ENCODE data around the gene PNPLA7. TPM values are rescaled to one million over a fixed set of nuclear protein-coding genes. Genes with fewer than 3 reads are reported as not detected.

Gene PNPLA7
- total RNA-seq, 1 experiment from 2014 or later: 0.77 TPM

DNA sequence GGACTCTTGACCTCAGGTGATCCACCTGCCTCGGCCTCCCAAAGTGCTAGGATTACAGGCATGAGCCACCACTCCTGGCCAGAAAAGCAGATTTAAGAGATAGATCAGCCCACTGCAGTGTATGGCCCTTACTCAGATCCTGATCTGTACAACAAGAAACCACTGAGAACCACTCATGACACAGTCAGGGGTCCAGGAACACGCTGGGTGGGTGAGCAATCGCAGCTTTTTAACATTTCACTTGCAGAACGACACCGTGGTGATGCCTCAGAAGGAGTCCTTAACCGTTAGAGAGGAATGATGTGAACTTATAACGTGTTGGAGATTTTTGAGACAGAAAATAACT is 45.8 kb downstream of the PNPLA7 start:
- H3K79me2 ChIP-seq (ENCODE audit: low read length): no peaks in the 10 kb centered on the region
- no peak overlapping the region for H3K27ac ChIP-seq (ENCODE audit: low read length)
- ChIA-PET POLR2A (ENCODE audit: unreplicated experiment) (interaction anchor here (0.6 kb wide), 1 partner anchor 22 kb away, joined by 3 read pairs; no protein-coding TSS in a partner anchor), CTCF (no interaction called here)
- intact Hi-C loops (cut with micrococcal nuclease): no loop called here
- BruUV-seq (replicated peaks): no TSS peak
- no peaks in the 10 kb centered on the region for H3F3A ChIP-seq (ENCODE audit: low read length, unreplicated experiment)
- no peak overlapping the region for H3K4me2 ChIP-seq (ENCODE audit: low read length)
- H3K36me3 ChIP-seq (ENCODE audit: low read depth, low read length): no peaks in the 10 kb centered on the region
- 0 out of 2 replicates have a peak, but pooled peaks cover 6% of the 10 kb centered on the region for H3K4me1 ChIP-seq (ENCODE audit: insufficient read depth, low read length)
- ATAC-seq (no peak), DNase-seq (no peak)
- H3K9ac ChIP-seq (ENCODE audit: low read length): no peak overlapping the region
- H4K20me1 ChIP-seq (ENCODE audit: low read length): no peaks in the 10 kb centered on the region
- no peak overlapping the region for H2AFZ ChIP-seq (ENCODE audit: low read length)
- H3K27me3 ChIP-seq (ENCODE audit: low read length): no peaks in the 10 kb centered on the region
- H3K9me3 ChIP-seq (ENCODE audit: low read length): no peaks in the 10 kb centered on the region
- TF ChIP-seq EZH2 (IDR thresholded peaks at IDR 0.05; ENCODE audit: low read length, unreplicated experiment) (no peak), EZH2phosphoT487 (IDR thresholded peaks at IDR 0.05; ENCODE audit: borderline replicate concordance, low read length) (no peak)
- TF ChIP-seq, protein P1, sequence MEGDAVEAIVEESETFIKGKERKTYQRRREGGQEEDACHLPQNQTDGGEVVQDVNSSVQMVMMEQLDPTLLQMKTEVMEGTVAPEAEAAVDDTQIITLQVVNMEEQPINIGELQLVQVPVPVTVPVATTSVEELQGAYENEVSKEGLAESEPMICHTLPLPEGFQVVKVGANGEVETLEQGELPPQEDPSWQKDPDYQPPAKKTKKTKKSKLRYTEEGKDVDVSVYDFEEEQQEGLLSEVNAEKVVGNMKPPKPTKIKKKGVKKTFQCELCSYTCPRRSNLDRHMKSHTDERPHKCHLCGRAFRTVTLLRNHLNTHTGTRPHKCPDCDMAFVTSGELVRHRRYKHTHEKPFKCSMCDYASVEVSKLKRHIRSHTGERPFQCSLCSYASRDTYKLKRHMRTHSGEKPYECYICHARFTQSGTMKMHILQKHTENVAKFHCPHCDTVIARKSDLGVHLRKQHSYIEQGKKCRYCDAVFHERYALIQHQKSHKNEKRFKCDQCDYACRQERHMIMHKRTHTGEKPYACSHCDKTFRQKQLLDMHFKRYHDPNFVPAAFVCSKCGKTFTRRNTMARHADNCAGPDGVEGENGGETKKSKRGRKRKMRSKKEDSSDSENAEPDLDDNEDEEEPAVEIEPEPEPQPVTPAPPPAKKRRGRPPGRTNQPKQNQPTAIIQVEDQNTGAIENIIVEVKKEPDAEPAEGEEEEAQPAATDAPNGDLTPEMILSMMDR (conservative IDR thresholded peaks at IDR 0.05; ENCODE audit: low read depth, low read length): no peak
- H3K9me2 ChIP-seq (replicated peaks; ENCODE audit: low read length): no peaks in the 10 kb centered on the region
- H3K4me3 ChIP-seq (ENCODE audit: low read length): no peak overlapping the region

- no peak overlapping the region for H3K4me3 ChIP-seq (ENCODE audit: low read length)
- intact Hi-C loops (cut with micrococcal nuclease): no loop called here
- H3K36me3 ChIP-seq (ENCODE audit: low read depth, low read length): no peaks in the 10 kb centered on the region
- no peak overlapping the region for H2AFZ ChIP-seq (ENCODE audit: low read length)
- no peaks in the 10 kb centered on the region for H3F3A ChIP-seq (ENCODE audit: low read length, unreplicated experiment)
- H3K4me2 ChIP-seq (ENCODE audit: low read length): peak overlapping the region; percentile 67
- ChIA-PET CTCF (no interaction called here), POLR2A (ENCODE audit: unreplicated experiment) (no interaction called here)
- no peak overlapping the region for H3K27ac ChIP-seq (ENCODE audit: low read length)
- no peaks in the 10 kb centered on the region for H3K9me3 ChIP-seq (ENCODE audit: low read length)
- TF ChIP-seq EZH2phosphoT487 (IDR thresholded peaks at IDR 0.05; ENCODE audit: borderline replicate concordance, low read length): no peak
- TF ChIP-seq, protein P1 (conservative IDR thresholded peaks at IDR 0.05; ENCODE audit: low read depth, low read length): no peak
- TF ChIP-seq EZH2 (IDR thresholded peaks at IDR 0.05; ENCODE audit: low read length, unreplicated experiment): no peak
- no peaks in the 10 kb centered on the region for H3K79me2 ChIP-seq (ENCODE audit: low read length)
- no peaks in the 10 kb centered on the region for H3K9me2 ChIP-seq (replicated peaks; ENCODE audit: low read length)
- no peaks in the 10 kb centered on the region for H3K27me3 ChIP-seq (ENCODE audit: low read length)
- no peak overlapping the region for H3K9ac ChIP-seq (ENCODE audit: low read length)
- H3K4me1 ChIP-seq (ENCODE audit: insufficient read depth, low read length): 0 out of 2 replicates have a peak, but pooled peaks cover 6% of the 10 kb centered on the region
- peak; percentile 71 for DNase-seq
- peak; percentile 90 for ATAC-seq
- BruUV-seq (replicated peaks): no TSS peak
- H4K20me1 ChIP-seq (ENCODE audit: low read length): no peaks in the 10 kb centered on the region
Measured at GRCh38 chr9:137502008-137502911, 47.9 kb downstream of the PNPLA7 start.

GRCh38 chr9:137501457-137501856 is 48.7 kb downstream of the PNPLA7 start:
- no peak overlapping the region for H3K4me2 ChIP-seq (ENCODE audit: low read length)
- H3K27me3 ChIP-seq (ENCODE audit: low read length): no peaks in the 10 kb centered on the region
- 0 out of 2 replicates have a peak, but pooled peaks cover 6% of the 10 kb centered on the region for H3K4me1 ChIP-seq (ENCODE audit: insufficient read depth, low read length)
- POLR2A ChIA-PET (ENCODE audit: unreplicated experiment): no interaction called here
- ATAC-seq: no peak
- DNase-seq: no peak
- no peaks in the 10 kb centered on the region for H3K9me3 ChIP-seq (ENCODE audit: low read length)
- no peaks in the 10 kb centered on the region for H3F3A ChIP-seq (ENCODE audit: low read length, unreplicated experiment)
- H3K9ac ChIP-seq (ENCODE audit: low read length): no peak overlapping the region
- no peaks in the 10 kb centered on the region for H3K79me2 ChIP-seq (ENCODE audit: low read length)
- no peaks in the 10 kb centered on the region for H3K36me3 ChIP-seq (ENCODE audit: low read depth, low read length)
- no peaks in the 10 kb centered on the region for H4K20me1 ChIP-seq (ENCODE audit: low read length)
- intact Hi-C loops (cut with micrococcal nuclease): no loop called here
- TF ChIP-seq EZH2phosphoT487 (IDR thresholded peaks at IDR 0.05; ENCODE audit: borderline replicate concordance, low read length): no peak
- no peak for TF ChIP-seq EZH2 (IDR thresholded peaks at IDR 0.05; ENCODE audit: low read length, unreplicated experiment)
- TF ChIP-seq, protein P1 (conservative IDR thresholded peaks at IDR 0.05; ENCODE audit: low read depth, low read length): no peak
- CTCF ChIA-PET: no interaction called here
- no peak overlapping the region for H3K4me3 ChIP-seq (ENCODE audit: low read length)
- no TSS peak for BruUV-seq (replicated peaks)
- no peaks in the 10 kb centered on the region for H3K9me2 ChIP-seq (replicated peaks; ENCODE audit: low read length)
- no peak overlapping the region for H2AFZ ChIP-seq (ENCODE audit: low read length)
- H3K27ac ChIP-seq (ENCODE audit: low read length): no peak overlapping the region
